GM19324 (cell line): ENCODE data around the gene CAMK1D.

Source experiments
- ATAC-seq: cut with Tn5 transposase; IDR thresholded peaks from one replicate; pipeline ENCODE4 v1.9.1; 2021; ENCODE audit warnings: mild to moderate bottlenecking, moderate library complexity; ENCODE audit not compliant: unreplicated experiment, low FRiP score

The CAMK1D gene

GRCh38 chr10:12455318-12455717, 106.0 kb downstream of the CAMK1D start:
- ATAC-seq: no peak

- no peak for ATAC-seq
Measured at GRCh38 chr10:12455766-12456165, 106.4 kb downstream of the CAMK1D start.

- ATAC-seq: no peak
Measured at GRCh38 chr10:12459340-12459739, 110.0 kb downstream of the CAMK1D start.

- no peak for ATAC-seq
Measured at GRCh38 chr10:12459762-12460161, 110.4 kb downstream of the CAMK1D start.

GRCh38 chr10:12463459-12463838, 114.1 kb downstream of the CAMK1D start:
- ATAC-seq: no peak

- no peak for ATAC-seq
Measured at GRCh38 chr10:12465385-12466136, 116.2 kb downstream of the CAMK1D start.

- no peak for ATAC-seq
Measured at GRCh38 chr10:12466704-12467305, 117.5 kb downstream of the CAMK1D start.

- ATAC-seq: no peak
Measured at GRCh38 chr10:12469345-12469744, 120.0 kb downstream of the CAMK1D start.

GRCh38 chr10:12470719-12471118, 121.4 kb downstream of the CAMK1D start:
- no peak for ATAC-seq

GRCh38 chr10:12471135-12471534, 121.8 kb downstream of the CAMK1D start:
- no peak for ATAC-seq

GRCh38 chr10:12473491-12473890, 124.1 kb downstream of the CAMK1D start:
- ATAC-seq: no peak

GRCh38 chr10:12474727-12475412, 125.5 kb downstream of the CAMK1D start:
- ATAC-seq: no peak

- no peak for ATAC-seq
Measured at GRCh38 chr10:12476656-12477055, 127.3 kb downstream of the CAMK1D start.

- ATAC-seq: no peak
Measured at GRCh38 chr10:12479437-12479844, 130.1 kb downstream of the CAMK1D start.

- ATAC-seq: no peak
Measured at GRCh38 chr10:12479924-12480323, 130.6 kb downstream of the CAMK1D start.

- ATAC-seq: no peak
Measured at GRCh38 chr10:12480440-12480839, 131.1 kb downstream of the CAMK1D start.

- no peak for ATAC-seq
Measured at GRCh38 chr10:12481924-12482323, 132.6 kb downstream of the CAMK1D start.

- no peak for ATAC-seq
Measured at GRCh38 chr10:12482587-12482986, 133.2 kb downstream of the CAMK1D start.

- ATAC-seq: no peak
Measured at GRCh38 chr10:12484002-12484918, 134.9 kb downstream of the CAMK1D start.

- ATAC-seq: no peak
Measured at GRCh38 chr10:12484941-12485805, 135.8 kb downstream of the CAMK1D start.
